WTC11 (cell line): ENCODE measurements around the gene KCNG3. TPM values are rescaled to one million over a fixed set of nuclear protein-coding genes. Genes with fewer than 3 reads are reported as not detected.

Source experiments
- ATAC-seq: fragments of 200-7000 bp; cut with Tn5 transposase; 2 replicates; pipeline ENCODE4 v1.10.0; 2021; ENCODE audit warnings: mild to moderate bottlenecking, moderate library complexity
- CTCF ChIA-PET: fragments of 300-600 bp; sonication (Branson Sonifier 250); formaldehyde crosslinking; loops from one replicate; lab custom pipeline; 2021; ENCODE audit warnings: antibody characterized with exemption; lab: Charles Lee
- POLR2A ChIA-PET: fragments of 350-600 bp; sonication (Branson Sonifier 250); formaldehyde crosslinking; loops from one replicate; lab custom pipeline; 2021; ENCODE audit warnings: antibody characterized with exemption; lab: Charles Lee
- DNase-seq: peaks from one replicate; pipeline ENCODE4 v3.0.0; 2021; ENCODE audit warnings: low spot score
- H3K27ac Mint-ChIP-seq: 2 replicates; pipeline ENCODE4 v1.8.0; 2021; ENCODE audit warnings: mixed read lengths
- H3K27me3 Mint-ChIP-seq: 2 replicates; pipeline ENCODE4 v1.8.0; 2021; ENCODE audit warnings: low read depth, mild to moderate bottlenecking, moderate library complexity, mixed read lengths
- H3K36me3 Mint-ChIP-seq: 2 replicates; pipeline ENCODE4 v1.8.0; 2021; ENCODE audit warnings: mixed read lengths
- H3K4me1 Mint-ChIP-seq: 2 replicates; pipeline ENCODE4 v1.8.0; 2022; ENCODE audit warnings: mixed read lengths
- H3K4me3 Mint-ChIP-seq: 2 replicates; pipeline ENCODE4 v1.8.0; 2021; ENCODE audit warnings: mild to moderate bottlenecking, moderate library complexity, mixed read lengths
- H3K9me3 Mint-ChIP-seq: 2 replicates; pipeline ENCODE4 v1.8.0; 2021; ENCODE audit warnings: mixed read lengths
- AR ChIP-seq: fragments of 250-450 bp; sonication (Bioruptor Pico); IDR thresholded peaks from 2 replicates; pipeline ENCODE4 v1.9.0; 2021; ENCODE audit warnings: mild to moderate bottlenecking
- ATF1 ChIP-seq: sonication (generic); formaldehyde crosslinking; IDR thresholded peaks from 2 replicates; pipeline ENCODE4 v1.8.1; 2023; ENCODE audit warnings: mild to moderate bottlenecking, moderate library complexity, missing genetic modification reagents
- CREM ChIP-seq: sonication (generic); formaldehyde crosslinking; IDR thresholded peaks from 2 replicates; pipeline ENCODE4 v1.8.1; 2022; ENCODE audit warnings: mild to moderate bottlenecking, missing genetic modification reagents, moderate library complexity
- GTF2I ChIP-seq: fragments of 250-450 bp; sonication (Bioruptor Pico); conservative IDR thresholded peaks from 2 replicates; pipeline ENCODE4 v1.4.0; 2021; ENCODE audit warnings: mild to moderate bottlenecking
- JUN ChIP-seq: sonication (generic); formaldehyde crosslinking; IDR thresholded peaks from 2 replicates; pipeline ENCODE4 v1.8.0; 2023; ENCODE audit warnings: mild to moderate bottlenecking, missing genetic modification reagents
- NFE2L1 ChIP-seq: sonication (generic); formaldehyde crosslinking; IDR thresholded peaks from 2 replicates; pipeline ENCODE4 v1.8.1; 2023; ENCODE audit warnings: missing genetic modification reagents
- NR1H2 ChIP-seq: sonication (generic); formaldehyde crosslinking; IDR thresholded peaks from 2 replicates; pipeline ENCODE4 v1.9.0; 2021; ENCODE audit warnings: mild to moderate bottlenecking, moderate library complexity, missing genetic modification reagents
- RELA ChIP-seq: sonication (generic); formaldehyde crosslinking; IDR thresholded peaks from 2 replicates; pipeline ENCODE4 v1.8.1; 2022; ENCODE audit warnings: missing genetic modification reagents, mild to moderate bottlenecking, borderline replicate concordance
- SOX15 ChIP-seq: fragments of 250-450 bp; sonication (Bioruptor Pico); IDR thresholded peaks from 2 replicates; pipeline ENCODE4 v1.9.0; 2021; ENCODE audit warnings: mild to moderate bottlenecking
- TP53 ChIP-seq: sonication (generic); formaldehyde crosslinking; IDR thresholded peaks from 2 replicates; pipeline ENCODE4 v1.8.1; 2023; ENCODE audit warnings: mild to moderate bottlenecking, missing genetic modification reagents
- ZBTB43 ChIP-seq: sonication (generic); formaldehyde crosslinking; IDR thresholded peaks from 2 replicates; pipeline ENCODE4 v1.8.1; 2023; ENCODE audit warnings: mild to moderate bottlenecking, missing genetic modification reagents
- ZNF121 ChIP-seq: sonication (generic); formaldehyde crosslinking; IDR thresholded peaks from 2 replicates; pipeline ENCODE4 v1.8.0; 2023; ENCODE audit warnings: missing genetic modification reagents
- ZNF219 ChIP-seq: sonication (generic); formaldehyde crosslinking; IDR thresholded peaks from 2 replicates; pipeline ENCODE4 v1.8.0; 2023; ENCODE audit warnings: missing genetic modification reagents, mild to moderate bottlenecking, borderline replicate concordance
- ZNF396 ChIP-seq: fragments of 250-450 bp; sonication (Bioruptor Pico); IDR thresholded peaks from 2 replicates; pipeline ENCODE4 v1.8.0; 2021; ENCODE audit warnings: mild to moderate bottlenecking, moderate library complexity, borderline replicate concordance
- total RNA-seq: library from RNA; stranded (reverse); gene quantifications from 3 replicates; pipeline ENCODE4 v1.2.3, GENCODE V29; 2021
- TF ChIP-seq, protein P1 (sequence below): fragments of 250-450 bp; sonication (Bioruptor Pico); IDR thresholded peaks from 2 replicates; pipeline ENCODE4 v1.9.0; 2021; ENCODE audit warnings: moderate library complexity, mild to moderate bottlenecking, inconsistent platforms, borderline replicate concordance
- TF ChIP-seq, protein P2 (sequence below): sonication (generic); formaldehyde crosslinking; IDR thresholded peaks from 2 replicates; pipeline ENCODE4 v1.8.1; 2022; ENCODE audit warnings: missing genetic modification reagents, borderline replicate concordance

The KCNG3 gene
- total RNA-seq, 1 experiment from 2014 or later, result 15.5 TPM

GRCh38 chr2:42474765-42475454 is 18.9 kb downstream of the KCNG3 start:
- no peak for DNase-seq
- no peaks in the 10 kb centered on the region for H3K36me3 Mint-ChIP-seq
- TF ChIP-seq RELA (CRISPR knock-in tag) (no peak), CREM (CRISPR knock-in tag) (no peak), ZNF396 (CRISPR knock-in tag) (no peak), AR (CRISPR knock-in tag) (no peak), JUN (CRISPR knock-in tag) (no peak), ZNF219 (CRISPR knock-in tag) (no peak), TP53 (CRISPR knock-in tag) (no peak), NFE2L1 (no peak)
- TF ChIP-seq, all 79 proteins: peak for 0
- Mint-ChIP-seq H3K4me1 (no peaks in the 10 kb centered on the region), H3K4me3 (no peak overlapping the region), H3K9me3 (no peaks in the 10 kb centered on the region), H3K27me3 (no peaks in the 10 kb centered on the region), H3K27ac (no peak overlapping the region)
- ChIA-PET CTCF (interaction anchor here (0.6 to 0.7 kb wide), 2 partner anchors 287 to 661 kb away, joined by 3 to 4 read pairs; no protein-coding TSS in a partner anchor), POLR2A (interaction anchor here (1.0 kb wide), 1 partner anchor 11 kb away, joined by 3 read pairs; no protein-coding TSS in a partner anchor)
- ATAC-seq, result no peak

DNA sequence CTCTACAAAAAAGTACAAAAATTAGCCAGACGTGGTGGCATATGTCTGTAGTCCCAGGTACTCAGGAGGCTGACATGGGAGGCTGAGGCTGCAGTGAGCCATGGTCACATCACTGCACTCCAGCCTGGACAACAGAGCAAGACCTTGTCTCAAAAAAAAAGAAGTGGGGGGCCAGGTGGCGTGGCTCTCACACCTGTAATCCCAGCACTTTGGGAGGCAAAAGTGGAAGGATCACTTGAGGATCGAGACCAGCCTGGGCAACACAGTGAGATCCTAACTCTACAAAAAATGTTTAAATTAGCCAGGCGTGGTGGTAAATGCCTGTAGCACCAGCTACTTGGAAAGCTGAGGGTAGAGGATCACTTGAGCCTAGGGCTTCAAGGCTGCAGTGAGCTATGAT is 23.1 kb downstream of the KCNG3 start:
- ChIA-PET CTCF (interaction anchor here (2.1 kb wide), 1 partner anchor 14 kb away, joined by 5 read pairs; no protein-coding TSS in a partner anchor), POLR2A (interaction anchor here (0.6 kb wide), 1 partner anchor 25 kb away, joined by 4 read pairs; no protein-coding TSS in a partner anchor)
- ATAC-seq (no peak), DNase-seq (no peak)
- TF ChIP-seq ZBTB43 (CRISPR knock-in tag) (no peak), ZNF121 (CRISPR knock-in tag) (peak; percentile 78; the same call in 1 of the 2 replicates)
- Mint-ChIP-seq H3K4me1 (no peaks in the 10 kb centered on the region), H3K27me3 (no peaks in the 10 kb centered on the region), H3K9me3 (no peaks in the 10 kb centered on the region), H3K27ac (no peak overlapping the region), H3K36me3 (no peaks in the 10 kb centered on the region), H3K4me3 (no peak overlapping the region)

GRCh38 chr2:42464631-42465030 is 29.2 kb downstream of the KCNG3 start:
- Mint-ChIP-seq H3K27me3 (no peaks in the 10 kb centered on the region), H3K4me3 (no peak overlapping the region), H3K4me1 (peaks cover 2% of the 10 kb centered on the region; the same call in 1 of the 2 replicates), H3K36me3 (peaks cover under 1% of the 10 kb centered on the region; the same call in 1 of the 2 replicates), H3K27ac (peak overlapping the region; percentile 6; the same call in 1 of the 2 replicates), H3K9me3 (no peaks in the 10 kb centered on the region)
- ChIA-PET CTCF (interaction anchor here (1.1 kb wide), 1 partner anchor 8 kb away, joined by 3 read pairs; no protein-coding TSS in a partner anchor), POLR2A (no interaction called here)
- no peak for ATAC-seq
- TF ChIP-seq, protein P1, sequence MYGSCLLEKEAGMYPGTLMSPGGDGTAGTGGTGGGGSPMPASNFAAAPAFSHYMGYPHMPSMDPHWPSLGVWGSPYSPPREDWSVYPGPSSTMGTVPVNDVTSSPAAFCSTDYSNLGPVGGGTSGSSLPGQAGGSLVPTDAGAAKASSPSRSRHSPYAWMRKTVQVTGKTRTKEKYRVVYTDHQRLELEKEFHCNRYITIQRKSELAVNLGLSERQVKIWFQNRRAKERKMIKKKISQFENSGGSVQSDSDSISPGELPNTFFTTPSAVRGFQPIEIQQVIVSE (CRISPR knock-in tag), result no peak
- TF ChIP-seq NR1H2 (CRISPR knock-in tag) (no peak), ZNF219 (CRISPR knock-in tag) (no peak), ATF1 (CRISPR knock-in tag) (no peak), GTF2I (no peak), SOX15 (CRISPR knock-in tag) (no peak)
- TF ChIP-seq, protein P2, sequence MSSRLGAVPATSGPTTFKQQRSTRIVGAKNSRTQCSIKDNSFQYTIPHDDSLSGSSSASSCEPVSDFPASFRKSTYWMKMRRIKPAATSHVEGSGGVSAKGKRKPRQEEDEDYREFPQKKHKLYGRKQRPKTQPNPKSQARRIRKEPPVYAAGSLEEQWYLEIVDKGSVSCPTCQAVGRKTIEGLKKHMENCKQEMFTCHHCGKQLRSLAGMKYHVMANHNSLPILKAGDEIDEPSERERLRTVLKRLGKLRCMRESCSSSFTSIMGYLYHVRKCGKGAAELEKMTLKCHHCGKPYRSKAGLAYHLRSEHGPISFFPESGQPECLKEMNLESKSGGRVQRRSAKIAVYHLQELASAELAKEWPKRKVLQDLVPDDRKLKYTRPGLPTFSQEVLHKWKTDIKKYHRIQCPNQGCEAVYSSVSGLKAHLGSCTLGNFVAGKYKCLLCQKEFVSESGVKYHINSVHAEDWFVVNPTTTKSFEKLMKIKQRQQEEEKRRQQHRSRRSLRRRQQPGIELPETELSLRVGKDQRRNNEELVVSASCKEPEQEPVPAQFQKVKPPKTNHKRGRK (CRISPR knock-in tag), result no peak
- no peak for DNase-seq
